HCT116 (cell line): ENCODE results near the gene TMC6. TPM values are rescaled to one million over a fixed set of nuclear protein-coding genes. Genes with fewer than 3 reads are reported as not detected.

Source experiments
- ATAC-seq: fragments of 200-7000 bp; cut with Tn5 transposase; 2 replicates; pipeline ENCODE4 v1.9.1; 2020; ENCODE audit warnings: mild to moderate bottlenecking, moderate library complexity
- BruUV-seq: library from RNA; stranded (reverse); fragments of 400-500 nt; replicated peaks from 2 replicates; lab custom pipeline; 2021; lab: Mats Ljungman, UMichigan
- CTCF ChIA-PET: fragments of 300-600 bp; sonication (Branson Sonifier 250); formaldehyde crosslinking; loops from one replicate; lab custom pipeline; 2021; ENCODE audit warnings: antibody characterized with exemption; lab: Charles Lee
- POLR2A ChIA-PET: fragments of 300-600, 350-600 bp; sonication (Branson Sonifier 250); formaldehyde crosslinking; loops from one replicate; lab custom pipeline; 2021; ENCODE audit warnings: antibody characterized with exemption; lab: Charles Lee
- RAD21 ChIA-PET, 2 experiments: fragments of 300-600 bp; sonication (Branson Sonifier 250); formaldehyde crosslinking; loops; one replicate each; lab custom pipeline; 2023; ENCODE audit warnings: low total read pairs in 2 of 2; ENCODE audit not compliant: uncharacterized antibody in 2 of 2, unreplicated experiment in 2 of 2, low non-redundant PET in 1 of 2; lab: Charles Lee
- DNase-seq: peaks from one replicate; pipeline ENCODE4 v3.0.0-alpha.2; 2010; ENCODE audit warnings: low read depth, low spot score
- H2AFZ ChIP-seq: fragments of 200-600 bp; shearing (Covaris generic), sonication (generic); 2 replicates; pipeline ENCODE4 v1.6.1; 2017; ENCODE audit warnings: low read depth, mixed run types, mixed read lengths, antibody characterized with exemption, low read length; ENCODE audit not compliant: poor library complexity, severe bottlenecking
- H3K27ac ChIP-seq: 2 replicates; pipeline ENCODE4 v1.5.1; 2012; ENCODE audit warnings: low read depth, low read length
- H3K27me3 ChIP-seq: fragments of 200-600 bp; sonication (generic); 2 replicates; pipeline ENCODE4 v1.6.1; 2016; ENCODE audit warnings: mixed run types, low read length, mixed read lengths; ENCODE audit not compliant: insufficient read depth
- H3K36me3 ChIP-seq, 2 experiments: fragments of 200-500 bp in 1 of 2; fragments of 200-600 bp in 1 of 2; sonication (Bioruptor generic) in 1 of 2; sonication (generic) in 1 of 2; 2 replicates each; pipeline versions ENCODE4 v1.5.1 to v1.6.1; 2014 to 2016; ENCODE audit warnings: low read length in 2 of 2, inconsistent platforms in 1 of 2, mixed read lengths in 1 of 2, mixed run types in 1 of 2; ENCODE audit not compliant: insufficient read depth in 2 of 2, control insufficient read depth in 1 of 2
- H3K4me1 ChIP-seq, 2 experiments: fragments of 200-600 bp in 1 of 2; sonication (generic) in 1 of 2; 2 replicates each; pipeline versions ENCODE4 v1.5.1 to v1.6.1; 2012 to 2017; ENCODE audit warnings: low read length in 2 of 2, inconsistent platforms in 1 of 2, mild to moderate bottlenecking in 1 of 2, mixed read lengths in 1 of 2, mixed run types in 1 of 2, moderate library complexity in 1 of 2; ENCODE audit not compliant: insufficient read depth in 2 of 2, control insufficient read depth in 1 of 2
- H3K4me2 ChIP-seq: fragments of 200-600 bp; sonication (generic); 2 replicates; pipeline ENCODE4 v1.6.1; 2017; ENCODE audit warnings: mixed run types, low read length, mixed read lengths
- H3K4me3 ChIP-seq, 2 experiments: fragments of 200-600 bp in 1 of 2; sonication (generic) in 1 of 2; replicated peaks in 1 of 2; 2 replicates each; pipeline ENCODE4 v1.5.1; 2011 to 2016; ENCODE audit warnings: low read length in 2 of 2, control low read depth in 1 of 2, low read depth in 1 of 2, mild to moderate bottlenecking in 1 of 2, mixed read lengths in 1 of 2, mixed run types in 1 of 2
- H3K79me2 ChIP-seq: fragments of 200-600 bp; sonication (generic); 2 replicates; pipeline ENCODE4 v1.6.1; 2017; ENCODE audit warnings: mild to moderate bottlenecking, mixed run types, low read length, moderate library complexity, mixed read lengths; ENCODE audit not compliant: insufficient read depth
- H3K9ac ChIP-seq: fragments of 200-600 bp; sonication (generic); 2 replicates; pipeline ENCODE4 v1.6.1; 2016; ENCODE audit warnings: low read length, mixed read lengths
- H3K9me2 ChIP-seq: fragments of 200-600 bp; sonication (generic), shearing (Covaris generic); 2 replicates; pipeline ENCODE4 v1.6.1; 2017; ENCODE audit warnings: mixed run types, mild to moderate bottlenecking, moderate library complexity; ENCODE audit not compliant: insufficient read depth
- H3K9me3 ChIP-seq, 2 experiments: fragments of 200-500 bp in 1 of 2; fragments of 200-600 bp in 1 of 2; sonication (Bioruptor generic) in 1 of 2; sonication (generic) in 1 of 2; 2 replicates each; pipeline ENCODE4 v1.6.1; 2014 to 2017; ENCODE audit warnings: low read length in 2 of 2, mixed read lengths in 2 of 2, inconsistent platforms in 1 of 2, low read depth in 1 of 2, mild to moderate bottlenecking in 1 of 2, mixed run types in 1 of 2, moderate library complexity in 1 of 2; ENCODE audit not compliant: control insufficient read depth in 1 of 2, insufficient read depth in 1 of 2
- H4K20me1 ChIP-seq: fragments of 200-600 bp; sonication (generic), shearing (Covaris generic); 2 replicates; pipeline ENCODE4 v1.6.1; 2017; ENCODE audit warnings: mixed run types, mild to moderate bottlenecking, moderate library complexity; ENCODE audit not compliant: insufficient read depth
- CBX3 ChIP-seq: IDR thresholded peaks from 2 replicates; pipeline ENCODE4 v1.6.1; 2012; ENCODE audit warnings: low read depth
- CEBPB ChIP-seq: IDR thresholded peaks from 2 replicates; pipeline ENCODE4 v1.6.1; 2012; ENCODE audit warnings: low read depth
- ELF1 ChIP-seq: IDR thresholded peaks from 2 replicates; pipeline ENCODE4 v1.6.1; 2012; ENCODE audit warnings: low read depth, borderline replicate concordance
- EZH2 ChIP-seq: fragments of 200-600 bp; sonication (generic); IDR thresholded peaks from 2 replicates; pipeline ENCODE4 v1.6.1; 2017; ENCODE audit warnings: antibody characterized with exemption, mixed run types
- JUND ChIP-seq: IDR thresholded peaks from 2 replicates; pipeline ENCODE4 v1.6.1; 2012
- POLR2A ChIP-seq: IDR thresholded peaks from 2 replicates; pipeline ENCODE4 v1.7.0; 2011; ENCODE audit warnings: borderline replicate concordance; ENCODE audit not compliant: insufficient read depth, insufficient read length; ENCODE audit errors: extremely low read depth
- SP1 ChIP-seq: IDR thresholded peaks from 2 replicates; pipeline ENCODE4 v1.6.1; 2012; ENCODE audit warnings: low read depth
- ZBTB33 ChIP-seq: IDR thresholded peaks from 2 replicates; pipeline ENCODE4 v1.6.1; 2011; ENCODE audit warnings: mild to moderate bottlenecking, low read length, moderate library complexity; ENCODE audit not compliant: insufficient replicate concordance; ENCODE audit errors: extremely low read depth
- intact Hi-C: fragments of 100-400 bp; cut with micrococcal nuclease; formaldehyde crosslinking; loops from 2 replicates; pipeline ENCODE4 v1.10.0; 2022
- total RNA-seq: library from RNA; stranded (reverse); gene quantifications from one replicate; pipeline ENCODE4 v1.2.1, GENCODE V29; 2021; ENCODE audit not compliant: unreplicated experiment
- TF ChIP-seq, protein P1 (sequence below): IDR thresholded peaks from 2 replicates; pipeline ENCODE4 v1.6.1; 2012
- TF ChIP-seq, protein P2 (sequence below): IDR thresholded peaks from 2 replicates; pipeline ENCODE4 v1.6.1; 2012

The TMC6 gene
- total RNA-seq, 1 experiment from 2014 or later, result 142 TPM

- CTCF ChIA-PET, result interaction anchor here (1.2 kb wide), 1 partner anchor 8 kb away, joined by 9 read pairs; no protein-coding TSS in a partner anchor
- Histone ChIP-seq H3K9me3 (no peaks in the 10 kb centered on the region), H3K36me3 (peaks cover 7 to 30% of the 10 kb centered on the region in 2 experiments; a peak in 3 of 4 replicates), H3K4me2 (no peak overlapping the region), H3K9me2 (no peaks in the 10 kb centered on the region), H2AFZ (no peak overlapping the region), H3K79me2 (no peaks in the 10 kb centered on the region), H3K4me3 (no peak overlapping the region), H3K27me3 (no peaks in the 10 kb centered on the region), H3K9ac (no peak overlapping the region), H4K20me1 (no peaks in the 10 kb centered on the region), H3K27ac (no peak overlapping the region), H3K4me1 (no peaks in the 10 kb centered on the region)
- ATAC-seq, result no peak
- TF ChIP-seq JUND (no peak), EZH2 (no peak), CEBPB (no peak), POLR2A (no peak), SP1 (no peak), ZBTB33 (no peak), ELF1 (no peak), CBX3 (no peak)
- TF ChIP-seq, protein P1, sequence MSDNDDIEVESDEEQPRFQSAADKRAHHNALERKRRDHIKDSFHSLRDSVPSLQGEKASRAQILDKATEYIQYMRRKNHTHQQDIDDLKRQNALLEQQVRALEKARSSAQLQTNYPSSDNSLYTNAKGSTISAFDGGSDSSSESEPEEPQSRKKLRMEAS, result no peak
- TF ChIP-seq, protein P2, sequence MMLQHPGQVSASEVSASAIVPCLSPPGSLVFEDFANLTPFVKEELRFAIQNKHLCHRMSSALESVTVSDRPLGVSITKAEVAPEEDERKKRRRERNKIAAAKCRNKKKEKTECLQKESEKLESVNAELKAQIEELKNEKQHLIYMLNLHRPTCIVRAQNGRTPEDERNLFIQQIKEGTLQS, result no peak
- POLR2A ChIA-PET, result interaction anchor here (0.6 kb wide), 1 partner anchor 13 kb away, joined by 3 read pairs; no protein-coding TSS in a partner anchor
- intact Hi-C loops, result no loop called here
- DNase-seq, result no peak
- BruUV-seq, result no TSS peak
- RAD21 ChIA-PET, result interaction anchor here in 1 of 2 experiments (0.6 kb wide), 1 partner anchor 20 kb away, joined by 3 read pairs; no protein-coding TSS in a partner anchor
Observed at GRCh38 chr17:78092794-78093324, 35.7 kb downstream of the TMC6 start.
